ENCODE results near the gene RAD51B.

- TF ChIP-seq, protein P1, sequence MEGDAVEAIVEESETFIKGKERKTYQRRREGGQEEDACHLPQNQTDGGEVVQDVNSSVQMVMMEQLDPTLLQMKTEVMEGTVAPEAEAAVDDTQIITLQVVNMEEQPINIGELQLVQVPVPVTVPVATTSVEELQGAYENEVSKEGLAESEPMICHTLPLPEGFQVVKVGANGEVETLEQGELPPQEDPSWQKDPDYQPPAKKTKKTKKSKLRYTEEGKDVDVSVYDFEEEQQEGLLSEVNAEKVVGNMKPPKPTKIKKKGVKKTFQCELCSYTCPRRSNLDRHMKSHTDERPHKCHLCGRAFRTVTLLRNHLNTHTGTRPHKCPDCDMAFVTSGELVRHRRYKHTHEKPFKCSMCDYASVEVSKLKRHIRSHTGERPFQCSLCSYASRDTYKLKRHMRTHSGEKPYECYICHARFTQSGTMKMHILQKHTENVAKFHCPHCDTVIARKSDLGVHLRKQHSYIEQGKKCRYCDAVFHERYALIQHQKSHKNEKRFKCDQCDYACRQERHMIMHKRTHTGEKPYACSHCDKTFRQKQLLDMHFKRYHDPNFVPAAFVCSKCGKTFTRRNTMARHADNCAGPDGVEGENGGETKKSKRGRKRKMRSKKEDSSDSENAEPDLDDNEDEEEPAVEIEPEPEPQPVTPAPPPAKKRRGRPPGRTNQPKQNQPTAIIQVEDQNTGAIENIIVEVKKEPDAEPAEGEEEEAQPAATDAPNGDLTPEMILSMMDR (IDR thresholded peaks at IDR 0.05), result no peak
- TF ChIP-seq POLR2A (IDR thresholded peaks at IDR 0.05), result no peak
- no peak for TF ChIP-seq POLR2AphosphoS5 (IDR thresholded peaks at IDR 0.05; ENCODE audit: insufficient read depth in 1 of 2, low read depth in 1 of 2)
These were observed 834.9 kb downstream of the RAD51B start for GRCh38 chr14:68654471-68654941.

Measured in vagina (tissue), 2 donors.